ENCODE results near the gene CACNA1I.

- TF ChIP-seq CTCF (IDR thresholded peaks at IDR 0.05) = no peak
- no peak for TF ChIP-seq POLR2A (IDR thresholded peaks at IDR 0.05)
These were observed 46.3 kb upstream of the CACNA1I start for GRCh38 chr22:39524089-39524752.
